Measurements from ENCODE around the gene MCU. TPM values are rescaled to one million over a fixed set of nuclear protein-coding genes. Genes with fewer than 3 reads are reported as not detected.

MCU gene
- total RNA-seq, 1 experiment from 2014 or later, result 26.8 TPM

- Histone ChIP-seq H3K79me2 (ENCODE audit: insufficient read depth, low read length) (peaks cover 7% of the 10 kb centered on the region; the same call in 1 of the 2 replicates), H3K36me3 (ENCODE audit: control insufficient read depth in 1 of 2, insufficient read depth in 2 of 2, low read length in 2 of 2) (no peaks in the 10 kb centered on the region), H3K9me2 (ENCODE audit: insufficient read depth) (no peaks in the 10 kb centered on the region), H3K4me2 (ENCODE audit: low read length) (no peak overlapping the region), H3K27me3 (ENCODE audit: insufficient read depth, low read length) (no peaks in the 10 kb centered on the region), H3K4me1 (ENCODE audit: control insufficient read depth in 1 of 2, insufficient read depth in 2 of 2, low read length in 2 of 2) (peaks cover 2 to 4% of the 10 kb centered on the region in 2 experiments; a peak in 2 of 4 replicates), H3K4me3 (replicated peaks in 1 of 2; ENCODE audit: low read depth in 1 of 2, low read length in 2 of 2) (no peak overlapping the region), H3K9ac (ENCODE audit: low read length) (no peak overlapping the region), H3K9me3 (ENCODE audit: control insufficient read depth in 1 of 2, insufficient read depth in 1 of 2, low read depth in 1 of 2, low read length in 2 of 2) (no peaks in the 10 kb centered on the region), H2AFZ (ENCODE audit: low read depth, low read length, poor library complexity, severe bottlenecking) (no peak overlapping the region), H3K27ac (ENCODE audit: low read depth, low read length) (no peak overlapping the region), H4K20me1 (ENCODE audit: insufficient read depth) (no peaks in the 10 kb centered on the region)
- intact Hi-C loops (cut with micrococcal nuclease), result no loop called here
- ATAC-seq (no peak), DNase-seq (ENCODE audit: low read depth, low spot score) (no peak)
- ChIA-PET RAD21 (ENCODE audit: low non-redundant PET in 1 of 2, low total read pairs in 2 of 2, uncharacterized antibody in 2 of 2, unreplicated experiment in 2 of 2) (no interaction called here), POLR2A (no interaction called here), CTCF (no interaction called here)
- no peak for TF ChIP-seq CEBPB (IDR thresholded peaks at IDR 0.05; ENCODE audit: low read depth)
- TF ChIP-seq CBX3 (IDR thresholded peaks at IDR 0.05; ENCODE audit: low read depth), result no peak
- no peak for TF ChIP-seq SRF (IDR thresholded peaks at IDR 0.05; ENCODE audit: low read depth)
- no peak for TF ChIP-seq SP1 (IDR thresholded peaks at IDR 0.05; ENCODE audit: low read depth)
- TF ChIP-seq YY1 (IDR thresholded peaks at IDR 0.05; ENCODE audit: extremely low read depth, insufficient replicate concordance, low read depth, low read length), result no peak
- TF ChIP-seq ELF1 (IDR thresholded peaks at IDR 0.05; ENCODE audit: borderline replicate concordance, low read depth), result no peak
- TF ChIP-seq EZH2 (IDR thresholded peaks at IDR 0.05), result no peak
- no peak for TF ChIP-seq FOSL1 (IDR thresholded peaks at IDR 0.05; ENCODE audit: low read depth)
- no peak for TF ChIP-seq ZFX (IDR thresholded peaks at IDR 0.05)
- TF ChIP-seq POLR2A (IDR thresholded peaks at IDR 0.05; ENCODE audit: borderline replicate concordance, extremely low read depth, insufficient read depth, insufficient read length), result no peak
- TF ChIP-seq CTCF (IDR thresholded peaks at IDR 0.05 in 2 of 3, conservative IDR thresholded peaks at IDR 0.05 in 1 of 3; ENCODE audit: borderline replicate concordance in 1 of 3, insufficient read depth in 1 of 3, low read depth in 2 of 3, low read length in 2 of 3), result no peak
- TF ChIP-seq ZNF274 (IDR thresholded peaks at IDR 0.05; ENCODE audit: low read depth, low read length), result no peak
- BruUV-seq (replicated peaks), result no TSS peak
Measured at GRCh38 chr10:72790216-72790990, 98.5 kb downstream of the MCU start.

All from HCT116 (cell line).